Measurements from ENCODE around the gene NARF. TPM values are rescaled to one million over a fixed set of nuclear protein-coding genes. Genes with fewer than 3 reads are reported as not detected.
"Not testable (repeated sequence)": the region's sequence is repeated elsewhere in the genome, so short reads cannot be mapped to it uniquely, and the experiment has no call there.

Gene NARF
- total RNA-seq, 2 donors from 2014 or later: 68.7 to 75.5 TPM

DNA sequence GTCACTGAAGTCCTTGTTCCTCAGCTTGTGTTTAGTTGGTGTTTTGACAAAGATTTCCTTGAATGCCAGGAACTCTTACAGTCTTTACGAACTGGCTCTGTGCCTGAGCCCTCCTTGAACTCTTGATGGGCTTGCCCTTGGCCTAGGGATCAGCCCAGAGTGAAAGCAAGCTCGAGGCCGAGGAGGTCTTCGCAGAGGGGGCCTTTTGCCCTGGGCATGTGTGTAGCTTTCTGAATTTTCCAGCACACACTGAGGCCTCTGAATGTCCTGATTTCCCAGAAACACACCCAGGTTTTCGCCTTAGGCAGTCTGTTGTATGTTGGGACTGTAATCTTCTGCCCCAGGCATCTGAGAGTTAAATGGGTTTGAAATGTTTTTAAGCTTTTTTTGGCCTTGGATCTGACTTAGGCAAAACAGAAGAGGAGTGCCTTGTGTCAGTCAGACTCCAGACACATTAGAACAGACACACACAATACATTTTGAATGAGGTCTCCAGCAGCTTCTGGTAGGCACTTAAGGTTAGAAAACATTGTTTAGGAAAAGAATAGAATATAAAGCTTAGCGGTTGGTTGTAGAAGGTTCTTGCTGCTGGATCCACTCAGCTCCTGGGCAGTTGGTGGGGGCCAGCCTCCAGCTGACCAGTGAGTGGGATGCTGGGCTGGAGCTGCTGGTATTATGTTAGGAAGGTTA is 78.1 kb downstream of the NARF start:
- no peaks in the 10 kb centered on the region for H3K9me3 ChIP-seq
- intact Hi-C loops (cut with DNase I): no loop called here
- H3K4me1 ChIP-seq: peaks cover 12% of the 10 kb centered on the region
- no peak overlapping the region for H3K4me3 ChIP-seq
- H3K27me3 ChIP-seq: no peaks in the 10 kb centered on the region
- H3K9ac ChIP-seq (ENCODE audit: low read depth in 2 of 2, low read length in 2 of 2): peak overlapping the region; percentile 40 to 57
- no peaks in the 10 kb centered on the region for H3K36me3 ChIP-seq
- TF ChIP-seq, protein P1, sequence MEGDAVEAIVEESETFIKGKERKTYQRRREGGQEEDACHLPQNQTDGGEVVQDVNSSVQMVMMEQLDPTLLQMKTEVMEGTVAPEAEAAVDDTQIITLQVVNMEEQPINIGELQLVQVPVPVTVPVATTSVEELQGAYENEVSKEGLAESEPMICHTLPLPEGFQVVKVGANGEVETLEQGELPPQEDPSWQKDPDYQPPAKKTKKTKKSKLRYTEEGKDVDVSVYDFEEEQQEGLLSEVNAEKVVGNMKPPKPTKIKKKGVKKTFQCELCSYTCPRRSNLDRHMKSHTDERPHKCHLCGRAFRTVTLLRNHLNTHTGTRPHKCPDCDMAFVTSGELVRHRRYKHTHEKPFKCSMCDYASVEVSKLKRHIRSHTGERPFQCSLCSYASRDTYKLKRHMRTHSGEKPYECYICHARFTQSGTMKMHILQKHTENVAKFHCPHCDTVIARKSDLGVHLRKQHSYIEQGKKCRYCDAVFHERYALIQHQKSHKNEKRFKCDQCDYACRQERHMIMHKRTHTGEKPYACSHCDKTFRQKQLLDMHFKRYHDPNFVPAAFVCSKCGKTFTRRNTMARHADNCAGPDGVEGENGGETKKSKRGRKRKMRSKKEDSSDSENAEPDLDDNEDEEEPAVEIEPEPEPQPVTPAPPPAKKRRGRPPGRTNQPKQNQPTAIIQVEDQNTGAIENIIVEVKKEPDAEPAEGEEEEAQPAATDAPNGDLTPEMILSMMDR (IDR thresholded peaks at IDR 0.05): no peak
- peak overlapping the region; percentile 80 for H3K27ac ChIP-seq
- peak; percentile 56 for DNase-seq

DNA sequence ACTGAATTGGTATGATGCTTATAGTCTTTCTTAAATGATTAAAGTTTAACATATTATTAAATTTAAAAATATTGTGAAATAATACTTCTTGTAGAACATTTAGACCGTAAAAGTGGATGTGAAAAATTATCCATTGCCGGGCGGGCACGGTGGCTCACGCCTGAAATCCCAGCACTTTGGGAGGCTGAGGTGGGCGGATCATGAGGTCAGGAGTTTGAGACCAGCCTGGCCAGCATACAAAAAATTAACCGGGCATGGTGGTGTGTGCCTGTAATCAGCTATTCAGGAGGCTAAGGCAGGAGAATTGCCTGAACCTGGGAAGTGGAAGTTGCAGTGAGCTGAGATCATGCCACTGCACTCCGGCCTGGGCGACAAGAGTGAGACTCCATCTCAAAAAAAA is 78.7 kb downstream of the NARF start:
- H3K27ac ChIP-seq: peak overlapping the region; percentile 80
- intact Hi-C loops (cut with DNase I); H3K4me3 ChIP-seq; H3K27me3 ChIP-seq; H3K9ac ChIP-seq (ENCODE audit: low read depth in 2 of 2, low read length in 2 of 2); H3K36me3 ChIP-seq; H3K9me3 ChIP-seq; DNase-seq: not testable (repeated sequence)
- H3K4me1 ChIP-seq: peaks cover 12% of the 10 kb centered on the region

DNA sequence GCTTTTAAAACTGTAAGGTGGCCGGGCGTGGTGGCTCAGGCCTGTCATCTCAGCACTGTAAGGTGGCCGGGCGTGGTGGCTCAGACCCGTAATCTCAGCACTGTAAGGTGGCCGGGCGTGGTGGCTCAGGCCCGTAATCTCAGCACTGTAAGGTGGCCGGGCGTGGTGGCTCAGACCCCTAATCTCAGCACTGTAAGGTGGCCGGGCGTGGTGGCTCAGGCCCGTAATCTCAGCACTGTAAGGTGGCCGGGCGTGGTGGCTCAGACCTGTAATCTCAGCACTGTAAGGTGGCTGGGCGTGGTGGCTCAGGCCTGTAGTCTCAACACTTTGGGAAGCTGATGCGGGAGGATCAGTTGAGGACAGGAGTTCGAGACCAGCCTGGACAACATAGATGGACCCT is 80.5 kb downstream of the NARF start:
- peaks cover 12% of the 10 kb centered on the region for H3K4me1 ChIP-seq
- H3K9ac ChIP-seq (ENCODE audit: low read depth in 2 of 2, low read length in 2 of 2): peak overlapping the region in 1 of 2 donors; percentile 24
- H3K36me3 ChIP-seq; H3K27me3 ChIP-seq; intact Hi-C loops (cut with DNase I); DNase-seq; H3K9me3 ChIP-seq; H3K4me3 ChIP-seq; H3K27ac ChIP-seq: not testable (repeated sequence)

Other genes with a start within 250 kb of the NARF start
- gene CCDC57, start 245.9 kb upstream of the NARF start, total RNA-seq: 10 to 100 TPM; 24.5 to 46.1 TPM
- gene SLC16A3, start 229.7 kb upstream of the NARF start, total RNA-seq: 100 to 1,000 TPM; 148 to 298 TPM
- 100 to 1,000 TPM; 136 to 138 TPM for gene CSNK1D, start 185.0 kb upstream of the NARF start, total RNA-seq
- 1 to 10 TPM; 4.2 to 5.0 TPM for gene CD7, start 141.1 kb upstream of the NARF start, total RNA-seq
- 10 to 100 TPM; 29.1 to 76.3 TPM for gene SECTM1, start 125.0 kb upstream of the NARF start, total RNA-seq
- gene TEX19, start 99.5 kb upstream of the NARF start, total RNA-seq: not detected
- not detected for gene UTS2R, start 87.0 kb upstream of the NARF start, total RNA-seq
- gene HEXD, start 40.4 kb upstream of the NARF start, total RNA-seq: 10 to 100 TPM; 26.3 to 31.4 TPM
- 10 to 100 TPM; 23.3 to 40.8 TPM for gene OGFOD3, start 40.2 kb upstream of the NARF start, total RNA-seq
- gene CYBC1, start 8.0 kb upstream of the NARF start, total RNA-seq: 10 to 100 TPM; 58.4 to 79.0 TPM
- 10 to 100 TPM; 34.8 to 44.5 TPM for gene FOXK2, start 61.0 kb downstream of the NARF start, total RNA-seq
- gene WDR45B, start 189.7 kb downstream of the NARF start, total RNA-seq: 100 to 1,000 TPM in 1 of 2 donors, 10 to 100 TPM in 1; 58.8 to 119 TPM
- 10 to 100 TPM; 34.7 to 35.8 TPM for gene RAB40B, start 240.0 kb downstream of the NARF start, total RNA-seq